Mesendoderm (in vitro differentiated cells): Measurements from ENCODE around the gene CCDC28A.

Experiments
- DNase-seq: peaks from one replicate; pipeline ENCODE4 v3.0.0; 2013
- H2AK5ac ChIP-seq: 2 replicates; pipeline ENCODE4 v1.6.1; 2013; ENCODE audit warnings: low read length, inconsistent platforms
- H2BK120ac ChIP-seq: 2 replicates; pipeline ENCODE4 v1.6.1; 2013; ENCODE audit warnings: low read depth, mild to moderate bottlenecking, low read length, moderate library complexity, mixed read lengths
- H2BK15ac ChIP-seq: replicated peaks from 2 replicates; pipeline ENCODE4 v1.6.1; 2013; ENCODE audit warnings: low read depth, mild to moderate bottlenecking, moderate library complexity
- H2BK5ac ChIP-seq: 2 replicates; pipeline ENCODE4 v1.6.1; 2013; ENCODE audit warnings: low read length, inconsistent platforms
- H3K18ac ChIP-seq: 2 replicates; pipeline ENCODE4 v1.6.1; 2013; ENCODE audit warnings: mild to moderate bottlenecking, low read length, mixed read lengths
- H3K23ac ChIP-seq: one replicate; pipeline ENCODE4 v1.6.1; 2013; ENCODE audit warnings: low read length
- H3K27ac ChIP-seq: 2 replicates; pipeline ENCODE4 v1.5.1; 2013; ENCODE audit warnings: low read depth, mild to moderate bottlenecking, inconsistent platforms, low read length, moderate library complexity
- H3K27me3 ChIP-seq: 2 replicates; pipeline ENCODE4 v1.6.1; 2013; ENCODE audit warnings: low read length, control low read depth, mild to moderate bottlenecking, inconsistent platforms; ENCODE audit not compliant: insufficient read depth, poor library complexity
- H3K36me3 ChIP-seq: 2 replicates; pipeline ENCODE4 v1.6.1; 2013; ENCODE audit warnings: low read length, inconsistent platforms; ENCODE audit not compliant: control insufficient read depth, insufficient read depth
- H3K4ac ChIP-seq: one replicate; pipeline ENCODE4 v1.6.1; 2013; ENCODE audit warnings: low read depth, mild to moderate bottlenecking, low read length, moderate library complexity
- H3K4me1 ChIP-seq: 2 replicates; pipeline ENCODE4 v1.6.1; 2013; ENCODE audit warnings: low read depth, low read length, inconsistent platforms; ENCODE audit not compliant: control insufficient read depth
- H3K4me2 ChIP-seq: 2 replicates; pipeline ENCODE4 v1.6.1; 2013; ENCODE audit warnings: low read length
- H3K4me3 ChIP-seq: 2 replicates; pipeline ENCODE4 v1.5.1; 2013; ENCODE audit warnings: mild to moderate bottlenecking, low read length
- H3K56ac ChIP-seq: one replicate; pipeline ENCODE4 v1.6.1; 2013; ENCODE audit warnings: low read length
- H3K79me1 ChIP-seq: 2 replicates; pipeline ENCODE4 v1.6.1; 2013; ENCODE audit warnings: low read length, inconsistent platforms
- H3K79me2 ChIP-seq: 2 replicates; pipeline ENCODE4 v1.6.1; 2013; ENCODE audit warnings: mild to moderate bottlenecking, low read length; ENCODE audit not compliant: control insufficient read depth, insufficient read depth
- H3K9ac ChIP-seq: 2 replicates; pipeline ENCODE4 v1.6.1; 2013; ENCODE audit warnings: low read length, inconsistent platforms
- H4K5ac ChIP-seq: one replicate; pipeline ENCODE4 v1.6.1; 2013; ENCODE audit warnings: low read length
- H4K8ac ChIP-seq: one replicate; pipeline ENCODE4 v1.6.1; 2013; ENCODE audit warnings: low read depth, mild to moderate bottlenecking, control low read depth, low read length, moderate library complexity
- WGBS: extraction: QIAGEN DNeasy Blood & Tissue Kit; methylation state at CpG from one replicate; pipeline ENCODE4 v1.1.7; 2013; ENCODE audit warnings: low lambda C conversion rate, missing lambda C conversion rate; ENCODE audit not compliant: insufficient coverage; ENCODE audit errors: extremely low coverage; 5-methylcytosine and 5-hydroxymethylcytosine counted together

CCDC28A gene

DNA sequence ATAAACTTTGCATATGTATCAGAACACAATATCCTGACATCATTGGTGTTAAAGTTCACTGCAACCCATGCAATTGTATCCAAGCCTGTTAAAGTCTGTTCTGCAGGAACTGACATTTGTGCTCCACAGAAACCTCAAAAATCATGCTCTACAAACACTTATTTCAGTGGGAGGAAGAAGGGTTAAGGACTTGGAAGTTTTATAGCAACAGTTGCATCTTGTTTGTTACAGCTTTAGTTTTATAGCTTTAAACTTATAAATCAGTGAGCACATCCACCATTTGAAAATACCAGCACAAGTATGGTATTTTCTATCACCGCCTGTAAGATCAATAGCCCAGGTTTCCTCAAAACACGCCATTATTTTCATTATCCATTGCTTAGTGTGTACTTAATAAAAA lies 23.2 kb downstream of the CCDC28A start:
- Histone ChIP-seq H3K56ac (no peak overlapping the region), H3K79me2 (no peaks in the 10 kb centered on the region), H3K79me1 (no peaks in the 10 kb centered on the region), H2BK15ac (no peak overlapping the region), H2BK5ac (no peak overlapping the region), H3K4me3 (no peak overlapping the region), H4K5ac (no peak overlapping the region), H3K27me3 (no peaks in the 10 kb centered on the region), H3K4me2 (no peak overlapping the region), H3K4ac (no peak overlapping the region), H2AK5ac (no peak overlapping the region), H3K18ac (no peak overlapping the region), H2BK120ac (no peak overlapping the region), H3K36me3 (no peaks in the 10 kb centered on the region), H3K27ac (no peak overlapping the region), H4K8ac (no peak overlapping the region), H3K4me1 (no peaks in the 10 kb centered on the region), H3K9ac (no peak overlapping the region), H3K23ac (no peak overlapping the region)
- DNase-seq = no peak
- WGBS = no CpG with 5 or more reads among the region's 2 CpGs

DNA sequence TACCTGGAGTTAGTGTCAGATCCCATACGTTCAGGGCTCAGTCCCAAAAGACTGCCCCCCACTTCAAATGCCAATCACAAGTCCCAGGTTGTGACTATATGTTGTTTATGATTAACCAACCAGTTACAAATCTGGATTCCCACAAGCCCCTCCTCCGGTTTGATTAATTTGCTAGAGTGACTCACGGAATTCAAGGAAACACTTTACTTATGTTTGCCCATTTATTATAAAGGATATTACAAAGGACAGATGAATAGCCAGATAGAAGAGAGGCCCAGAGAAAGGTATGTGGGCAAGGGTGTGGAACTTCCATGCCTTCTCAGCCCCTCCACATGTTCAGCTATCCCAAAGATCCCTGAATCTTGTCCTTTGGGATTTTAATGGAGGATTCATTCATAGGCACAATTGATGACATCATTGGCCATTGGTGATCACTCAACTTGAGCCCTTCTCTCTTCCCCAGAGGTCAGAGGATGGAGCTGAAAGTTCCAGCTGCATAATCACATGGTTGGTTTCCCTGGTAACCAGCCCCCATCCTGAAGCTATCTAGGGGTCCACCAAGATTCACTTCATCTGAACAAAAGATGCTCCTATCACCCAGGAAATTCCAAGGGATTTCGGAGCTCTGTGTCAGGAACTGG lies 24.4 kb downstream of the CCDC28A start:
- no CpG with 5 or more reads among the region's 4 CpGs for WGBS
- H4K8ac ChIP-seq = no peak overlapping the region
- no peaks in the 10 kb centered on the region for H3K27me3 ChIP-seq
- DNase-seq = no peak
- no peak overlapping the region for H2BK120ac ChIP-seq
- H3K79me1 ChIP-seq = no peaks in the 10 kb centered on the region
- no peaks in the 10 kb centered on the region for H3K4me1 ChIP-seq
- H3K27ac ChIP-seq = no peak overlapping the region
- H3K4ac ChIP-seq = no peak overlapping the region
- no peak overlapping the region for H2BK5ac ChIP-seq
- no peak overlapping the region for H3K4me2 ChIP-seq
- no peaks in the 10 kb centered on the region for H3K79me2 ChIP-seq
- no peak overlapping the region for H3K4me3 ChIP-seq
- no peak overlapping the region for H2BK15ac ChIP-seq
- H3K18ac ChIP-seq = no peak overlapping the region
- no peak overlapping the region for H3K56ac ChIP-seq
- H3K36me3 ChIP-seq = no peaks in the 10 kb centered on the region
- H3K9ac ChIP-seq = no peak overlapping the region
- no peak overlapping the region for H4K5ac ChIP-seq
- no peak overlapping the region for H3K23ac ChIP-seq
- H2AK5ac ChIP-seq = no peak overlapping the region

DNA sequence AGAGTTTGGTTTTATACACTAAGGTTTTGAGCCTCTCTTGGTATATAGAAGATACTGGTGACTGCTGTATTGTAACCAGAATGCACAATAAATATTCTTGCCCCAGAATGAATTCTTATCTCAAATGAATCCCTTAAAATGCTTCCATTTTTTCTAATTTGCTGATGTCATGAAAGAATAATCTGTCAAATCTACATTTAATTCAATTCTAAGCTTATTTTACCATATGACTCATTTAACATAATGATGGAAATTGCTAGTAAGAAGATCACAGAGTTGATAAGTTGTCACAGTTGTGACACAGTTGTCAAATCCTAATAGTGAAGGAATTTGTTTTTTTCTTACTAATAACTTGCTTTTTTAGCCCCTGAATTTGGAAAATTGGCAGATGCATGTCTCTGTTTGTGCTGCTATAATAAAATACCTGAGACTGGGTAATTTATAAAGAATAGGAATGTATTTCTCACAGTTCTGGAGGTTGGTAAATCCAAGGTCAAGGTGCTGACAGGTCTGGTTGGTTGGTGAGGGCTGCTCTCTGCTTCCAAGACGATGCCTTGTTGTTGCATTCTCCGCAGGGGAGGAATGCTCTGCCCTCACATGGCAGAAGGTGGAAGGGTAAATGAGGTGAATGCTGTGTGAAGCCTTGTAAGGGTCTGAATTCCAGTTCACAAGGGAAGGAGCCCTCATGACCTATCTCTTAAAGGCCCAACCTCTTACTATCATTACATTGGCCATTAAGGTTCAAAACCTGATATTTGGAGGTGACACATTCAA lies 27.0 kb downstream of the CCDC28A start:
- no peak overlapping the region for H3K23ac ChIP-seq
- WGBS = no CpG with 5 or more reads among the region's 2 CpGs

GRCh38 chr6:138803331-138803730 lies 29.8 kb downstream of the CCDC28A start:
- no peak overlapping the region for H3K56ac ChIP-seq
- WGBS = no CpG with 5 or more reads among the region's 2 CpGs
- H3K36me3 ChIP-seq = no peaks in the 10 kb centered on the region
- H3K18ac ChIP-seq = no peak overlapping the region
- DNase-seq = no peak
- no peak overlapping the region for H3K23ac ChIP-seq
- no peak overlapping the region for H4K5ac ChIP-seq
- no peak overlapping the region for H2BK120ac ChIP-seq
- H4K8ac ChIP-seq = no peak overlapping the region
- no peaks in the 10 kb centered on the region for H3K79me2 ChIP-seq
- no peak overlapping the region for H2BK15ac ChIP-seq
- no peak overlapping the region for H3K4ac ChIP-seq
- H3K4me2 ChIP-seq = no peak overlapping the region
- H3K4me1 ChIP-seq = no peaks in the 10 kb centered on the region
- H3K27ac ChIP-seq = no peak overlapping the region
- H3K79me1 ChIP-seq = no peaks in the 10 kb centered on the region
- H3K4me3 ChIP-seq = no peak overlapping the region
- no peaks in the 10 kb centered on the region for H3K27me3 ChIP-seq
- H2BK5ac ChIP-seq = no peak overlapping the region
- no peak overlapping the region for H3K9ac ChIP-seq
- no peak overlapping the region for H2AK5ac ChIP-seq

More for the DNA sequence above, 27.0 kb downstream of the CCDC28A start:
- Histone ChIP-seq H3K4me1 (no peaks in the 10 kb centered on the region), H3K56ac (no peak overlapping the region), H2BK5ac (no peak overlapping the region), H3K36me3 (no peaks in the 10 kb centered on the region), H3K79me1 (no peaks in the 10 kb centered on the region), H2BK15ac (no peak overlapping the region), H3K18ac (no peak overlapping the region), H4K8ac (no peak overlapping the region), H3K4ac (no peak overlapping the region), H3K4me3 (no peak overlapping the region), H4K5ac (no peak overlapping the region), H3K27ac (no peak overlapping the region), H2AK5ac (no peak overlapping the region), H3K9ac (no peak overlapping the region), H3K4me2 (no peak overlapping the region), H3K79me2 (no peaks in the 10 kb centered on the region), H3K27me3 (no peaks in the 10 kb centered on the region), H2BK120ac (no peak overlapping the region)
- peak; percentile 88 for DNase-seq

DNA sequence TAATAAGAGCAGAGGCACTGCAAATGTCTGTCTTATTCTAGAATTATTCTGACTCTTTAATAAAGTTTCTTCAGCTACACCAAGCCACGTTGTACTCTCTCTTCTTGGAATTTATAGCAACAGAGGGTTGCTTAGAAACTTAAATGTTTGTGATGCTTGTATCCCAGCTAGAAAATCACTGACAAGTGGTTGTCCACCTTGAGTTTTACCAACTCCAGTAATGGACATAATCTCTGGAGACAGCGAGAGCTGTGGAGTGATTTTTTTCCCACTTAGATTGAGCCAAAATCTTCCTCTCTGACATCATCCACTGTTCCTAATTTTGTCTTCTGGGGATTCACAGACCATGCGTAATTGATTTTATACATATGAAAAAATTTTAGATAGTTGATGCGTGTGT lies 30.3 kb downstream of the CCDC28A start:
- no CpG with 5 or more reads among the region's 4 CpGs for WGBS
- Histone ChIP-seq H2BK15ac (no peak overlapping the region), H3K27ac (no peak overlapping the region), H4K8ac (no peak overlapping the region), H3K79me2 (no peaks in the 10 kb centered on the region), H3K27me3 (no peaks in the 10 kb centered on the region), H3K4me1 (no peaks in the 10 kb centered on the region), H3K18ac (no peak overlapping the region), H3K79me1 (no peaks in the 10 kb centered on the region), H2BK120ac (no peak overlapping the region), H3K23ac (no peak overlapping the region), H3K4ac (no peak overlapping the region), H3K9ac (no peak overlapping the region), H2AK5ac (no peak overlapping the region), H2BK5ac (no peak overlapping the region), H3K56ac (no peak overlapping the region), H3K4me3 (no peak overlapping the region), H3K4me2 (no peak overlapping the region), H3K36me3 (no peaks in the 10 kb centered on the region), H4K5ac (no peak overlapping the region)
- no peak for DNase-seq
